ENCODE results near the gene FAM20C. TPM values are rescaled to one million over a fixed set of nuclear protein-coding genes. Genes with fewer than 3 reads are reported as not detected.

FAM20C gene
- total RNA-seq, 1 donor from 2014 or later, result 42.9 TPM

DNA sequence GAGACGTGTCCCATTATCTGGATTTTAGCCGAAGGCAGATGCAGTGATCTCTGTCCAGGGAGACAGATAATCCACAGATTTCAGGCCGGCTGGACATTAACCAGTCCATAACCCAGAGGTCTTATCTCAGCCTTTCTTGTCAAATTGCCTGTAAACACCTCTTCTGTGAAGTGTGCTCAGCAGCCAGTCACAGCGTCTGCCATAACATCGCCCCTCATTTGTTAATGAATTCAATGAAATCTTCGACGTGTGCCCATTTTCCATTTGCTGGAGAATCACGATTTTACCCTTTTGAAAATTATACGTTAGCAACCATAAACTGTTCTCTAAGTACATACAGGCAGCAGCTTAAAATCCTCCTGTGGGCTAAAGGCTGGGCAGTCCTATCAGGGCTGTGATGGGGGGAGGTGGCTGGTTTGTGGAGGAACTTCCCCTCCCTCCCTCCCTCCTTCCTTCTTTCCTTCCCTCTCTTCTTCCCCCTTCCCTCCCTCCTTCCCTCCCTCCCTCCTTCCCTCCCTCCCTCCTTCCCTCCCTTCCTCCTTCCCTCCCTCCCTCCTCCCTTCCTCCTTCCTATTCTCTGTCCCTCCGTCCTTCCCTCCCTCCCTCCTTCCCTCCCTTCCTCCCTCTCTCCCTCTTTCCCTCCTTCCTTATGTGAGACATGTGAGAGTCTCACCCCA, 26.6 kb upstream of the FAM20C start:
- Histone ChIP-seq H3K9me3 (no peaks in the 10 kb centered on the region), H3K27me3 (ENCODE audit: low read depth) (no peaks in the 10 kb centered on the region), H3K4me3 (no peak overlapping the region), H3K27ac (no peak overlapping the region), H3K4me1 (peaks cover 10% of the 10 kb centered on the region), H3K36me3 (no peaks in the 10 kb centered on the region)
- no peak for DNase-seq
- intact Hi-C loops (cut with DNase I), result no loop called here
- TF ChIP-seq, protein P1, sequence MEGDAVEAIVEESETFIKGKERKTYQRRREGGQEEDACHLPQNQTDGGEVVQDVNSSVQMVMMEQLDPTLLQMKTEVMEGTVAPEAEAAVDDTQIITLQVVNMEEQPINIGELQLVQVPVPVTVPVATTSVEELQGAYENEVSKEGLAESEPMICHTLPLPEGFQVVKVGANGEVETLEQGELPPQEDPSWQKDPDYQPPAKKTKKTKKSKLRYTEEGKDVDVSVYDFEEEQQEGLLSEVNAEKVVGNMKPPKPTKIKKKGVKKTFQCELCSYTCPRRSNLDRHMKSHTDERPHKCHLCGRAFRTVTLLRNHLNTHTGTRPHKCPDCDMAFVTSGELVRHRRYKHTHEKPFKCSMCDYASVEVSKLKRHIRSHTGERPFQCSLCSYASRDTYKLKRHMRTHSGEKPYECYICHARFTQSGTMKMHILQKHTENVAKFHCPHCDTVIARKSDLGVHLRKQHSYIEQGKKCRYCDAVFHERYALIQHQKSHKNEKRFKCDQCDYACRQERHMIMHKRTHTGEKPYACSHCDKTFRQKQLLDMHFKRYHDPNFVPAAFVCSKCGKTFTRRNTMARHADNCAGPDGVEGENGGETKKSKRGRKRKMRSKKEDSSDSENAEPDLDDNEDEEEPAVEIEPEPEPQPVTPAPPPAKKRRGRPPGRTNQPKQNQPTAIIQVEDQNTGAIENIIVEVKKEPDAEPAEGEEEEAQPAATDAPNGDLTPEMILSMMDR (IDR thresholded peaks at IDR 0.05), result no peak
- no peak for ATAC-seq

DNA sequence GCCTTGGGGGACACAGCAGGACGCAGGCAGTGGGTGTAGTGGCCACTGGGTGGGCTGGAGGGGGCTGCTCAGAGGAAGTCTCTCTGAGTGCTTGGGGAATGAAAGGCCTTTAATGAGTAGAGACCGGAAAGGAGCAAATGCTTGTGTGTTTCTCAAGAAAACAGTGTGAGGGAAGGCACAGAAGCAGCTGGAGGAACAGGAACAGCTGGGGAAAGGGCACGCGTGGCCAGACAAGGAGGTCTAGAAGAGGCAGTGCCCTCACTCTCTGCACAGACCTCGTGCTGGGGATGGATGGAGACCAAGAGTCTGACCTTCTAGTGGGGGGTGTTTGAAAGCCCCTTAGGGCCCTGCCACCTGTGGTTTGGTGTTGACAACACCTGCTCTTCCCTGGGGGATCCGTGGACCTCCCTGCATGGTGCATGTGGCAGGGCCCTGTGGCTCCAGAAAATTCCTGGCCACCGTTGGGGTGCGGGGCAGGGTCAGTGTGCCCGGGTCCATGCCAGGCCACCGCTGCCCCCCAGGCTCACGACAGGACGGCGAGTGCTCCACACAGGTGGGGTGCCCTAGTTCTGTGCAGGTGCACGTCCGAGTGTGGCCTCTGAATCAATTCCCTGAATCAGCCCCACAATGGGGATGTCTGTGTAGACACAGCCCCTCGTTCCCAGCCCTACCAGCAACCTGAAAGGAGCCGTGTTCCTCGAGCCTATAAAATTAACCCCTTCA, 25.9 kb upstream of the FAM20C start:
- peaks cover under 1% of the 10 kb centered on the region for H3K27me3 ChIP-seq (ENCODE audit: low read depth)
- ATAC-seq, result peak; percentile 17 to 18

DNA sequence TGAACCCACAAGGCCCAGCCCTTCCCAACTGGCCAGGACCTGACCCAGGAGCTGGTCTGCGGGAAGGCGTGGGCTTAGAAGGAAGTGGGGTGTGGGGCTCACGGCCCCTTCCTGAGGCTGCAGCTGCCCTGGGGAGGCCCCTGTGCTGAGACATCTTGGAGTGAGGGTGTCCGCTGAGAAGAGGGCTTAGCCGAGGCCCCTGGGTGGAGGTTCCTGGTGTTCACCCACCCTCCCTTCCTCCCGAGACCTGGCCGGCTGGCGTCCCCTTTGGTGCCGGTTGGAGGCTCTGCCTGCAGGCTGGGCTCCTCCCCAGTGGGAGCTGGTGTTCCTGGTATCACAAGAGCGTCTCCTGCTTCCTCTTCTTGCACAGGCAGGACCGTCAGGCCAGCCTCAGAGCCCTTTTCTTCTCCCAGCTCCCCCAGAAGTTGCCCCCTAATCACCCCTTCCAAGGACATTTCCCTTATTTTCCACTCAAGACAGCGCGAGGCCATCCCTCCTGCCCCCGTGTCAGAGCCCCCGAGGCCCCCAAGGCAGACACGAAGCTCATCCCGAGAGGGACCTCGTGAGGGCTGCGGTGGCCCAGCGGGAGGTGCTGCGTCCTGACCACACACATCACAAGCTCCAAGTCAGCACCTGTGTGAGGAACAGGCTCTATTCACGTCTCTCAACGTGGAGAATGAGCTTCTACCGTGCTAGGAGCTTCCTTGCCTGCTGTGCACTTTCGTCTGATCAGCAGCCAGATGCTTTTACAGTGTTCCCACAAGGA, 25.1 kb upstream of the FAM20C start:
- peak; percentile 44 to 50 for ATAC-seq
- DNase-seq, result peak; percentile 64

More for the DNA sequence above, 25.9 kb upstream of the FAM20C start:
- intact Hi-C loops (cut with DNase I), result no loop called here
- TF ChIP-seq, protein P1 (IDR thresholded peaks at IDR 0.05), result no peak
- H3K27ac ChIP-seq, result no peak overlapping the region
- peaks cover 10% of the 10 kb centered on the region for H3K4me1 ChIP-seq
- no peak overlapping the region for H3K4me3 ChIP-seq
- no peaks in the 10 kb centered on the region for H3K36me3 ChIP-seq
- H3K9me3 ChIP-seq, result no peaks in the 10 kb centered on the region
- peak; percentile 46 for DNase-seq

DNA sequence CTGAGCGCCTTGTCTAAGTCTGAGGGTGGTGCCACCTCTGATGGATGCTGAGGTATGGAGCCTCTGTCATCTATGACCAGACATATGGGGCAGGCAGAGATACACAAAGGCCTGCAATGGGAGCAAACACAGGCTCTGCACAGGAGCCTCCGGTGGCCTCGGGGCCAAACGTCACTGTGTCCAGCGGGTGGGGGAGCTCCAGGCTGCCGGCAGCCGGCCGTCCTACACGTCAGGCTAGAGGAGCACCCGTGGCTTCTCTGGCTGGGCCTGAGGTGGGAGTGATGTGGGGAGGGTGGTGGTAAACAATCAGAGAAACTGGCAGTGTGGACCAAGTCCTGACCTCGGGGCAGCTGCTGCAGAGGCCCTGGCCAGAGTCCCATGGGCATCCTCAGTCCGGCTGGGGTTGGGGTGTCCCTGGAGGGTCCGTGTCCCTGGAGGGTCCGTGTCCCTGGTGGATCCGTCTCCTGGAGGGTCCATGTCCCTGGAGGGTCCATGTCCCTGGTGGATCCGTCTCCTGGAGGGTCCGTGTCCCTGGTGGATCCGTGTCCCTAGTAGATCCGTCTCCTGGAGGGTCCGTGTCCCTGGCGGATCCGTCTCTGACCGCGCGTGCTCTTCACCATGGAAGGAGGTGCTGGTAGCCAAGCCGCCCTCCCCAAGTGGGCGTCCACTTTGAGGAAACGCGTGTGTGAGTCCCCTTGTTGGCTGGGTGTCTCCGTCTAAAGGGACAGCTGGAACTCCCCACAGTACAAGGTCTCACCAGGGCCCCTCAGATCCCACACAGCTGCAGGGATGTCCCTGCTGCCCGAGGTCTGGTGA, 24.2 kb upstream of the FAM20C start:
- ATAC-seq (no peak), DNase-seq (peak; percentile 38)
- intact Hi-C loops (cut with DNase I), result no loop called here

More for the DNA sequence above, 25.1 kb upstream of the FAM20C start:
- peaks cover 10% of the 10 kb centered on the region for H3K4me1 ChIP-seq
- no peak overlapping the region for H3K4me3 ChIP-seq
- no peaks in the 10 kb centered on the region for H3K9me3 ChIP-seq
- H3K27ac ChIP-seq, result peak overlapping the region; percentile 26
- intact Hi-C loops (cut with DNase I), result no loop called here
- TF ChIP-seq, protein P1 (IDR thresholded peaks at IDR 0.05), result no peak
- peaks cover 6% of the 10 kb centered on the region for H3K27me3 ChIP-seq (ENCODE audit: low read depth)
- H3K36me3 ChIP-seq, result no peaks in the 10 kb centered on the region

More for the DNA sequence above, 24.2 kb upstream of the FAM20C start:
- Histone ChIP-seq H3K27me3 (ENCODE audit: low read depth) (peaks cover 6% of the 10 kb centered on the region), H3K36me3 (no peaks in the 10 kb centered on the region), H3K4me3 (no peak overlapping the region), H3K4me1 (peaks cover 10% of the 10 kb centered on the region), H3K27ac (no peak overlapping the region), H3K9me3 (no peaks in the 10 kb centered on the region)
- TF ChIP-seq, protein P1 (IDR thresholded peaks at IDR 0.05), result no peak

Measured in lower lobe of right lung (tissue), 2 donors.